ENCODE data around the gene GOPC. TPM values are rescaled to one million over a fixed set of nuclear protein-coding genes. Genes with fewer than 3 reads are reported as not detected.

GOPC gene
- total and polyA plus RNA-seq, 7 donors: 8.7 to 18.2 (median 14.9) TPM

- Histone ChIP-seq H3K36me3 (ENCODE audit: insufficient read depth in 1 of 2, low read depth in 1 of 2) (no peaks in the 10 kb centered on the region), H3K27me3 (ENCODE audit: insufficient read depth in 3 of 3, low read length in 2 of 3) (no peaks in the 10 kb centered on the region), H3K4me3 (no peak overlapping the region), H3K4me1 (peaks cover 16% of the 10 kb centered on the region), H3K27ac (no peak overlapping the region), H3K9me3 (no peaks in the 10 kb centered on the region)
- intact Hi-C loops (cut with DNase I): no loop called here
- ATAC-seq: peak in 1 of 4 donors; percentile 22
- no peak for DNase-seq
- 73 to 93% (median 78%) methylated on average over 7 of the region's 7 CpGs for WGBS, 3 donors
- TF ChIP-seq CTCF (IDR thresholded peaks at IDR 0.05): no peak
Observed at GRCh38 chr6:117513778-117514365, 88.4 kb downstream of the GOPC start.

GRCh38 chr6:117512987-117513573, 89.2 kb downstream of the GOPC start:
- Histone ChIP-seq H3K9me3 (no peaks in the 10 kb centered on the region), H3K36me3 (ENCODE audit: insufficient read depth in 1 of 2, low read depth in 1 of 2) (no peaks in the 10 kb centered on the region), H3K4me1 (peaks cover 16% of the 10 kb centered on the region), H3K27me3 (ENCODE audit: insufficient read depth in 3 of 3, low read length in 2 of 3) (no peaks in the 10 kb centered on the region), H3K27ac (no peak overlapping the region), H3K4me3 (no peak overlapping the region)
- WGBS, 3 donors: 68 to 99% (median 90%) methylated on average over 2 of the region's 2 CpGs
- ATAC-seq (no peak), DNase-seq (no peak)
- intact Hi-C loops (cut with DNase I): no loop called here
- no peak for TF ChIP-seq CTCF (IDR thresholded peaks at IDR 0.05)

- 72 to 82% (median 72%) methylated on average over 7 of the region's 7 CpGs for WGBS, 3 donors
- H3K9me3 ChIP-seq: no peaks in the 10 kb centered on the region
- no peak for ATAC-seq
- intact Hi-C loops (cut with DNase I): no loop called here
- H3K4me1 ChIP-seq: peaks cover 19% of the 10 kb centered on the region
- H3K36me3 ChIP-seq (ENCODE audit: insufficient read depth in 1 of 2, low read depth in 1 of 2): no peaks in the 10 kb centered on the region
- no peak for TF ChIP-seq CTCF (IDR thresholded peaks at IDR 0.05)
- H3K4me3 ChIP-seq: no peak overlapping the region
- DNase-seq: no peak
- H3K27ac ChIP-seq: no peak overlapping the region
- H3K27me3 ChIP-seq (ENCODE audit: insufficient read depth in 3 of 3, low read length in 2 of 3): no peaks in the 10 kb centered on the region
Observed at GRCh38 chr6:117512056-117512828, 90.1 kb downstream of the GOPC start.

Other genes with a start within 250 kb of the GOPC start
- gene ROS1, start 176.6 kb downstream of the GOPC start, total RNA-seq: under 1 TPM in 1 of 4 donors, not detected in 3; 0.06 TPM
- under 1 TPM in 1 of 3 donors, not detected in 2; 0.04 TPM for gene ROS1, start 176.6 kb downstream of the GOPC start, polyA plus RNA-seq
- gene DCBLD1, start 119.8 kb downstream of the GOPC start, total RNA-seq: 1 to 10 TPM; 4.0 to 9.0 (median 5.2) TPM
- 1 to 10 TPM; 2.0 to 5.1 (median 2.9) TPM for gene DCBLD1, start 119.8 kb downstream of the GOPC start, polyA plus RNA-seq
- gene NUS1, start 73.0 kb upstream of the GOPC start, total RNA-seq: 10 to 100 TPM in 3 of 4 donors, 1 to 10 TPM in 1; 8.7 to 15.8 (median 14.4) TPM
- 10 to 100 TPM in 2 of 3 donors, 1 to 10 TPM in 1; 8.4 to 25.4 (median 23.4) TPM for gene NUS1, start 73.0 kb upstream of the GOPC start, polyA plus RNA-seq

Data from psoas muscle (tissue), 8 donors.